Adrenal gland (tissue), 12 donors: ENCODE results near the gene ARL15. TPM values are rescaled to one million over a fixed set of nuclear protein-coding genes. Genes with fewer than 3 reads are reported as not detected.

Experiments
- DNase-seq, 7 donors: peaks; one replicate each; pipeline ENCODE4 v3.0.0-alpha.2; 2019 to 2020
- H3K27ac ChIP-seq, 5 donors: fragments of 200-600 bp; sonication (generic) in 4 of 5; 1 replicate in 3 of 5; 2 replicates in 2 of 5; pipeline versions ENCODE4 v1.5.1 to v1.8.0; 2016 to 2020; ENCODE audit warnings: mild to moderate bottlenecking in 1 of 5
- H3K27me3 ChIP-seq: fragments of 200-600 bp; 2 replicates; pipeline ENCODE4 v1.8.0; 2021
- H3K36me3 ChIP-seq, 2 donors: fragments of 200-600 bp; replicated peaks in 1 of 2; 1 replicate in 1 of 2; 2 replicates in 1 of 2; pipeline versions ENCODE4 v1.5.1 to v1.8.0; 2018 to 2022
- H3K4me1 ChIP-seq, 2 donors: fragments of 200-600 bp; replicated peaks in 1 of 2; 1 replicate in 1 of 2; 2 replicates in 1 of 2; pipeline versions ENCODE4 v1.5.1 to v1.8.0; 2018 to 2021
- H3K4me3 ChIP-seq, 4 donors: fragments of 200-600 bp; sonication (generic) in 3 of 4; one replicate each; pipeline ENCODE4 v1.5.1; 2016 to 2018
- H3K9me3 ChIP-seq, 3 donors: fragments of 200-600 bp; sonication (generic) in 1 of 3; replicated peaks in 1 of 3; 1 replicate in 2 of 3; 2 replicates in 1 of 3; pipeline versions ENCODE4 v1.5.1 to v1.8.0; 2016 to 2021
- POLR2A ChIP-seq, 2 donors: fragments of 450-650 bp; IDR thresholded peaks; one replicate each; pipeline ENCODE4 v1.6.1; 2017; ENCODE audit warnings: antibody characterized with exemption in 2 of 2, mild to moderate bottlenecking in 2 of 2, moderate library complexity in 1 of 2
- WGBS, 4 donors: extraction: QIAGEN DNeasy Blood & Tissue Kit in 2 of 4; methylation state at CpG; one replicate each; pipeline versions ENCODE4 v1.1.5 to v1.1.7; 2013 to 2017; 5-methylcytosine and 5-hydroxymethylcytosine counted together
- intact Hi-C, 2 donors: fragments of 100-400 bp; cut with DNase I; formaldehyde crosslinking; loops; one replicate each; pipeline versions ENCODE4 v1.14.1 to v1.15.0; 2022 to 2023
- polyA plus RNA-seq, 3 donors: library from polyadenylated mRNA; stranded (reverse); fragments of 200-250 nt in 2 of 3; fragments of 350-450 nt in 1 of 3; fragmentation: Illumina TruSeq in 1 of 3; extraction: RNeasy Lipid Tissue Mini Kit (QIAGEN cat#74804) in 1 of 3; gene quantifications; one replicate each; pipeline ENCODE4 v1.2.3, GENCODE V29; 2013 to 2014
- total RNA-seq, 9 donors: library from RNA; depleted of rRNA in 4 of 9; stranded (reverse); fragments of >200 nt in 4 of 9; fragments of 120-200 nt in 1 of 9; fragmentation: NEBNext Ultra II Directional in 1 of 9; extraction: Animal tissue kit (Norgen Biotek cat#: 25700) in 1 of 9; gene quantifications; one replicate each; pipeline versions ENCODE4 v1.1.0 to v1.2.4, GENCODE V29; 2013 to 2023
- TF ChIP-seq, protein P1 (sequence below), 6 experiments: fragments of 450-650 bp in 4 of 6; fragments of 200-600 bp in 2 of 6; sonication (generic) in 1 of 6; IDR thresholded peaks; 1 replicate in 5 of 6; 2 replicates in 1 of 6; pipeline versions ENCODE4 v1.5.1 to v1.8.0; 2016 to 2021; ENCODE audit warnings: antibody characterized with exemption in 6 of 6, mild to moderate bottlenecking in 2 of 6, moderate library complexity in 1 of 6
- donor health status: healthy with polysubstance abuse.
- donor health status: Bipolar disorder and iron deficiency.
- donor health status: DM: yes; HTN: yes; CAD: no.
- donor health status: DM: no; HTN: no; CAD: no.
- donor health status: DM: no; HTN: no; CAD: no.
- donor health status: DM: yes; HTN: yes; CAD: no.

Gene ARL15
- total and polyA plus RNA-seq, 12 donors, result 12.1 to 85.6 (median 38.9) TPM

DNA sequence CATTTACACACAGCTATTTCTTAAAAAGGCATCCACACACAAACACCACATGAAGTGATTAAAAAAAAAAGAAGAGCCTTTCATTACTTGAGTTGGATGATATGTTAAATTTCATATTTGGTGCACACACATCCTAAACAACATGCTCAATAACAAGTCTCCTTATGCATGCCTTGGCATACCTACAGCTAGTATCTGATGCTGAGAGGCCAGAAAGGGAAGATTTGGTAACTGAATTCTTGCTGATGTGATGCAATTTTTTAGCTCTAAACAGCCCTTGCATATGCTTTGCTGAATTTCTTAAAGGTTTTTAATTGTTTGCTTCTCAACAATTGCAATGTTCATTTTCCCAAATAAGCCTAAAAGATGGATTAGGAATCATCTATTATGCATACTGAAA lies 338.8 kb downstream of the ARL15 start:
- intact Hi-C loops, result no loop called here
- TF ChIP-seq, protein P1, sequence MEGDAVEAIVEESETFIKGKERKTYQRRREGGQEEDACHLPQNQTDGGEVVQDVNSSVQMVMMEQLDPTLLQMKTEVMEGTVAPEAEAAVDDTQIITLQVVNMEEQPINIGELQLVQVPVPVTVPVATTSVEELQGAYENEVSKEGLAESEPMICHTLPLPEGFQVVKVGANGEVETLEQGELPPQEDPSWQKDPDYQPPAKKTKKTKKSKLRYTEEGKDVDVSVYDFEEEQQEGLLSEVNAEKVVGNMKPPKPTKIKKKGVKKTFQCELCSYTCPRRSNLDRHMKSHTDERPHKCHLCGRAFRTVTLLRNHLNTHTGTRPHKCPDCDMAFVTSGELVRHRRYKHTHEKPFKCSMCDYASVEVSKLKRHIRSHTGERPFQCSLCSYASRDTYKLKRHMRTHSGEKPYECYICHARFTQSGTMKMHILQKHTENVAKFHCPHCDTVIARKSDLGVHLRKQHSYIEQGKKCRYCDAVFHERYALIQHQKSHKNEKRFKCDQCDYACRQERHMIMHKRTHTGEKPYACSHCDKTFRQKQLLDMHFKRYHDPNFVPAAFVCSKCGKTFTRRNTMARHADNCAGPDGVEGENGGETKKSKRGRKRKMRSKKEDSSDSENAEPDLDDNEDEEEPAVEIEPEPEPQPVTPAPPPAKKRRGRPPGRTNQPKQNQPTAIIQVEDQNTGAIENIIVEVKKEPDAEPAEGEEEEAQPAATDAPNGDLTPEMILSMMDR (IDR thresholded peaks at IDR 0.05), result no peak
- TF ChIP-seq POLR2A (IDR thresholded peaks at IDR 0.05), result no peak
- Histone ChIP-seq H3K4me3 (no peak overlapping the region), H3K36me3 (no peaks in the 10 kb centered on the region), H3K27me3 (no peaks in the 10 kb centered on the region), H3K9me3 (no peaks in the 10 kb centered on the region), H3K27ac (no peak overlapping the region), H3K4me1 (no peaks in the 10 kb centered on the region)
- no peak for DNase-seq

DNA sequence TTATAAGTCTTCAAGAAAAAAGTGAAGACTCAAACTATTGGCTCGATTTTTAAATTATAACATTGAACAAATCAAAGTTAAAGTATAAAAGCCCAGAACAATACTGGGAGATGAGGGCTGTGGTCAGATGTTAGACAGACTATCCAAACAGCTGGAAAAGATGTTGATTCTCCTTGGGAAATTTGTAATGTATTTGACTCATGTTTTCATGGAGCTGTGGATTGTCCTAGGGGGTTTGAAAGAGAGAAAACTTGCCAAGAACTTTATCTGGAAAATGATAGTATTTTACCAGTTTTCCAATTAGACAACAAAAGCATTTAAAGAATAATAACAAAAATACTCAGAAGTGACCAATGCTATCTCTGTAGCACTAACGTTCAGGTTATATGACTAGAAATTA lies 339.2 kb downstream of the ARL15 start:
- H3K36me3 ChIP-seq, result no peaks in the 10 kb centered on the region
- no peak overlapping the region for H3K4me3 ChIP-seq
- H3K27ac ChIP-seq, result no peak overlapping the region
- 55 to 66% (median 60%) methylated on average over 2 of the region's 2 CpGs for WGBS, 4 donors
- DNase-seq, result no peak
- H3K4me1 ChIP-seq, result no peaks in the 10 kb centered on the region
- no peaks in the 10 kb centered on the region for H3K27me3 ChIP-seq
- TF ChIP-seq POLR2A (IDR thresholded peaks at IDR 0.05), result no peak
- TF ChIP-seq, protein P1 (IDR thresholded peaks at IDR 0.05), result no peak
- no peaks in the 10 kb centered on the region for H3K9me3 ChIP-seq
- intact Hi-C loops, result no loop called here

- H3K4me1 ChIP-seq, result no peaks in the 10 kb centered on the region
- peak in 1 of 7 donors; percentile 14 for DNase-seq
- H3K27me3 ChIP-seq, result no peaks in the 10 kb centered on the region
- H3K27ac ChIP-seq, result no peak overlapping the region
- intact Hi-C loops, result no loop called here
- TF ChIP-seq, protein P1 (IDR thresholded peaks at IDR 0.05), result no peak
- no peak for TF ChIP-seq POLR2A (IDR thresholded peaks at IDR 0.05)
- H3K4me3 ChIP-seq, result no peak overlapping the region
- H3K36me3 ChIP-seq, result no peaks in the 10 kb centered on the region
- 68 to 81% (median 74%) methylated on average over 3 of the region's 3 CpGs for WGBS, 4 donors
- no peaks in the 10 kb centered on the region for H3K9me3 ChIP-seq
Observed at GRCh38 chr5:53970475-53970874, 339.9 kb downstream of the ARL15 start.

GRCh38 chr5:53969176-53969730 lies 341.1 kb downstream of the ARL15 start:
- Histone ChIP-seq H3K36me3 (no peaks in the 10 kb centered on the region), H3K9me3 (no peaks in the 10 kb centered on the region), H3K27me3 (no peaks in the 10 kb centered on the region), H3K4me3 (no peak overlapping the region), H3K27ac (no peak overlapping the region), H3K4me1 (no peaks in the 10 kb centered on the region)
- WGBS, 4 donors, result 84 to 90% (median 87%) methylated on average over 2 of the region's 2 CpGs
- TF ChIP-seq, protein P1 (IDR thresholded peaks at IDR 0.05), result no peak
- TF ChIP-seq POLR2A (IDR thresholded peaks at IDR 0.05), result no peak
- intact Hi-C loops, result no loop called here
- DNase-seq, result no peak
